Spleen (tissue), 11 donors: ENCODE data around the gene ZNF263. TPM values are rescaled to one million over a fixed set of nuclear protein-coding genes. Genes with fewer than 3 reads are reported as not detected.

Source experiments
- DNase-seq: peaks from one replicate; pipeline ENCODE4 v3.0.0-alpha.2; 2020
- H3K27ac ChIP-seq, 8 donors: fragments of 200-600 bp; sonication (generic) in 7 of 8; 1 replicate in 4 of 8; 2 replicates in 4 of 8; pipeline versions ENCODE4 v1.5.0 to v1.8.0; 2016 to 2021; ENCODE audit warnings: inconsistent platforms in 4 of 8, mild to moderate bottlenecking in 4 of 8, moderate library complexity in 1 of 8
- H3K27me3 ChIP-seq, 7 donors: fragments of 200-600 bp; sonication (generic) in 6 of 7; replicated peaks in 1 of 7; 1 replicate in 4 of 7; 2 replicates in 3 of 7; pipeline versions ENCODE4 v1.5.0 to v1.8.0; 2016 to 2021; ENCODE audit warnings: inconsistent platforms in 3 of 7, mild to moderate bottlenecking in 1 of 7
- H3K36me3 ChIP-seq, 6 donors: fragments of 200-600 bp; sonication (generic) in 5 of 6; 1 replicate in 4 of 6; 2 replicates in 2 of 6; pipeline versions ENCODE4 v1.5.0 to v1.8.0; 2016 to 2021; ENCODE audit warnings: inconsistent platforms in 2 of 6
- H3K4me1 ChIP-seq, 6 donors: fragments of 200-600 bp; sonication (generic) in 5 of 6; 1 replicate in 3 of 6; 2 replicates in 3 of 6; pipeline versions ENCODE4 v1.5.0 to v1.8.0; 2016 to 2021; ENCODE audit warnings: inconsistent platforms in 3 of 6
- H3K4me3 ChIP-seq, 8 donors: fragments of 200-600 bp; sonication (generic) in 7 of 8; 1 replicate in 4 of 8; 2 replicates in 4 of 8; pipeline versions ENCODE4 v1.5.0 to v1.8.0; 2016 to 2021; ENCODE audit warnings: inconsistent platforms in 4 of 8, mild to moderate bottlenecking in 4 of 8, moderate library complexity in 2 of 8
- H3K9me3 ChIP-seq, 8 donors: fragments of 200-600 bp; sonication (generic) in 7 of 8; 1 replicate in 4 of 8; 2 replicates in 4 of 8; pipeline versions ENCODE4 v1.5.0 to v1.8.0; 2016 to 2021; ENCODE audit warnings: inconsistent platforms in 4 of 8
- CTCF ChIP-seq, 11 experiments: fragments of 200-600 bp in 7 of 11; fragments of 450-650 bp in 4 of 11; sonication (generic) in 4 of 11; IDR thresholded peaks in 8 of 11; conservative IDR thresholded peaks in 3 of 11; 1 replicate in 7 of 11; 2 replicates in 4 of 11; pipeline versions ENCODE4 v1.4.0 to v1.8.0; 2016 to 2021; ENCODE audit warnings: antibody characterized with exemption in 11 of 11, inconsistent platforms in 4 of 11, mild to moderate bottlenecking in 1 of 11
- POLR2A ChIP-seq, 3 donors: fragments of 450-650 bp; IDR thresholded peaks; one replicate each; pipeline ENCODE4 v1.5.1; 2017; ENCODE audit warnings: antibody characterized with exemption in 3 of 3, mild to moderate bottlenecking in 1 of 3
- POLR2AphosphoS5 ChIP-seq, 3 donors: sonication (generic); formaldehyde crosslinking; IDR thresholded peaks; one replicate each; pipeline ENCODE4 v1.5.1; 2017; ENCODE audit warnings: antibody characterized with exemption in 3 of 3
- WGBS, 5 donors: extraction: QIAGEN DNeasy Blood & Tissue Kit in 3 of 5; methylation state at CpG; one replicate each; pipeline versions ENCODE4 v1.1.5 to v1.1.7; 2013 to 2018; 5-methylcytosine and 5-hydroxymethylcytosine counted together
- intact Hi-C: fragments of 100-400 bp; cut with DNase I; formaldehyde crosslinking; loops from one replicate; pipeline ENCODE4 v1.15.0; 2023; ENCODE audit warnings: low total_unique reads
- polyA plus RNA-seq, 3 donors: library from polyadenylated mRNA; stranded (reverse); fragments of 200-250 nt; gene quantifications; one replicate each; pipeline ENCODE4 v1.2.1, GENCODE V29; 2013
- total RNA-seq, 7 donors: library from RNA; depleted of rRNA in 3 of 7; stranded (reverse); fragments of >200 nt in 3 of 7; fragmentation: NEBNext Ultra II Directional in 4 of 7; extraction: Animal tissue kit (Norgen Biotek cat#: 25700) in 4 of 7; gene quantifications; one replicate each; pipeline versions ENCODE4 v1.1.0 to v1.2.1, GENCODE V29; 2016 to 2021
- donor health status: healthy with polysubstance abuse.
- donor health status: DM: no; HTN: no; CAD: no; lungs with moderate emphysema.
- donor health status: DM: no; HTN: no; CAD: no.
- donor health status: Bipolar disorder and iron deficiency.
- donor health status: healthy.
- donor health status: DM: no; HTN: no; CAD: no.
- donor health status: DM: yes; HTN: yes; CAD: no.

The ZNF263 gene
- total and polyA plus RNA-seq, 10 donors: 16.0 to 51.9 (median 36.5) TPM

- Histone ChIP-seq H3K9me3 (peaks cover 0 to 21% (median 6%) of the 10 kb centered on the region in 8 donors), H3K27me3 (no peaks in the 10 kb centered on the region), H3K36me3 (peaks cover 9 to 33% (median 19%) of the 10 kb centered on the region in 6 donors), H3K4me3 (peak overlapping the region in 1 of 8 donors; percentile 21), H3K27ac (peak overlapping the region in 4 of 8 donors; percentile 39 to 52 (median 44)), H3K4me1 (peaks cover 7 to 24% (median 21%) of the 10 kb centered on the region in 6 donors)
- WGBS, 5 donors: 79 to 89% (median 85%) methylated on average over 26 to 29 of the region's 29 CpGs
- peak; percentile 91 for DNase-seq
- TF ChIP-seq CTCF (IDR thresholded peaks at IDR 0.05 in 8 of 11, conservative IDR thresholded peaks at IDR 0.05 in 3 of 11) (no peak), POLR2A (IDR thresholded peaks at IDR 0.05) (no peak), POLR2AphosphoS5 (IDR thresholded peaks at IDR 0.05) (no peak)
- intact Hi-C loops: no loop called here
Measured at GRCh38 chr16:3235856-3236669, 47.2 kb upstream of the ZNF263 start.

- Histone ChIP-seq H3K4me1 (peaks cover 0 to 11% (median 0%) of the 10 kb centered on the region in 6 donors), H3K9me3 (no peaks in the 10 kb centered on the region), H3K4me3 (no peak overlapping the region), H3K27ac (peak overlapping the region in 1 of 8 donors; percentile 83), H3K27me3 (peaks cover 0 to 16% (median 0%) of the 10 kb centered on the region in 7 donors), H3K36me3 (peaks cover 0 to 61% (median 0%) of the 10 kb centered on the region in 6 donors)
- 71 to 84% (median 78%) methylated on average over 5 of the region's 5 CpGs for WGBS, 5 donors
- no peak for DNase-seq
- no peak for TF ChIP-seq POLR2AphosphoS5 (IDR thresholded peaks at IDR 0.05)
- TF ChIP-seq POLR2A (IDR thresholded peaks at IDR 0.05): no peak
- no peak for TF ChIP-seq CTCF (IDR thresholded peaks at IDR 0.05 in 8 of 11, conservative IDR thresholded peaks at IDR 0.05 in 3 of 11)
- intact Hi-C loops: no loop called here
Measured at GRCh38 chr16:3241761-3242160, 41.5 kb upstream of the ZNF263 start.

GRCh38 chr16:3242709-3243108 lies 40.6 kb upstream of the ZNF263 start:
- Histone ChIP-seq H3K9me3 (no peaks in the 10 kb centered on the region), H3K4me1 (peaks cover 0 to 11% (median 0%) of the 10 kb centered on the region in 6 donors), H3K4me3 (peak overlapping the region in 1 of 8 donors; percentile 28), H3K36me3 (peaks cover 0 to 71% (median 0%) of the 10 kb centered on the region in 6 donors), H3K27ac (peak overlapping the region in 6 of 8 donors; percentile 43 to 83 (median 72)), H3K27me3 (peaks cover 0 to 21% (median 0%) of the 10 kb centered on the region in 7 donors)
- intact Hi-C loops: no loop called here
- no peak for DNase-seq
- TF ChIP-seq CTCF (IDR thresholded peaks at IDR 0.05 in 8 of 11, conservative IDR thresholded peaks at IDR 0.05 in 3 of 11): no peak
- no peak for TF ChIP-seq POLR2A (IDR thresholded peaks at IDR 0.05)
- peak in 1 of 3 donors; percentile 67 for TF ChIP-seq POLR2AphosphoS5 (IDR thresholded peaks at IDR 0.05)
- WGBS, 5 donors: 65 to 85% (median 73%) methylated on average over 11 of the region's 11 CpGs

GRCh38 chr16:3243882-3244281 lies 39.4 kb upstream of the ZNF263 start:
- Histone ChIP-seq H3K27ac (peak overlapping the region in 2 of 8 donors; percentile 77 to 83), H3K27me3 (peaks cover 0 to 21% (median 0%) of the 10 kb centered on the region in 7 donors), H3K36me3 (peaks cover 0 to 82% (median 0%) of the 10 kb centered on the region in 6 donors), H3K9me3 (no peaks in the 10 kb centered on the region), H3K4me1 (peaks cover 0 to 11% (median 0%) of the 10 kb centered on the region in 6 donors), H3K4me3 (no peak overlapping the region)
- no peak for TF ChIP-seq CTCF (IDR thresholded peaks at IDR 0.05 in 8 of 11, conservative IDR thresholded peaks at IDR 0.05 in 3 of 11)
- no peak for TF ChIP-seq POLR2AphosphoS5 (IDR thresholded peaks at IDR 0.05)
- no peak for TF ChIP-seq POLR2A (IDR thresholded peaks at IDR 0.05)
- intact Hi-C loops: no loop called here
- DNase-seq: no peak
- 71 to 83% (median 76%) methylated on average over 6 of the region's 6 CpGs for WGBS, 5 donors
